Endodermal cell (in vitro differentiated cells): ENCODE results near the gene TXNDC9. TPM values are rescaled to one million over a fixed set of nuclear protein-coding genes. Genes with fewer than 3 reads are reported as not detected.
"Not testable (repeated sequence)": the region's sequence is repeated elsewhere in the genome, so short reads cannot be mapped to it uniquely, and the experiment has no call there.

Source experiments
- DNase-seq: peaks from one replicate; pipeline ENCODE4 v3.0.0-alpha.2; 2017
- H3K27ac ChIP-seq: 2 replicates; pipeline ENCODE4 v1.5.1; 2013; ENCODE audit warnings: mild to moderate bottlenecking, low read depth, low read length, moderate library complexity
- H3K27me3 ChIP-seq: 2 replicates; pipeline ENCODE4 v1.6.1; 2013; ENCODE audit warnings: mild to moderate bottlenecking, low read length, moderate library complexity; ENCODE audit not compliant: insufficient read depth, control insufficient read depth, poor library complexity, severe bottlenecking
- H3K36me3 ChIP-seq: 2 replicates; pipeline ENCODE4 v1.7.0; 2013; ENCODE audit warnings: mild to moderate bottlenecking, low read length, moderate library complexity; ENCODE audit not compliant: control insufficient read depth, insufficient read depth
- H3K4me1 ChIP-seq: one replicate; pipeline ENCODE4 v1.7.0; 2013; ENCODE audit warnings: low read length; ENCODE audit not compliant: control insufficient read depth, insufficient read depth
- H3K4me3 ChIP-seq: 2 replicates; pipeline ENCODE4 v1.5.1; 2013; ENCODE audit warnings: mild to moderate bottlenecking, low read length, moderate library complexity
- H3K9ac ChIP-seq: 2 replicates; pipeline ENCODE4 v1.6.1; 2013; ENCODE audit warnings: mild to moderate bottlenecking, low read length, moderate library complexity; ENCODE audit not compliant: poor library complexity, severe bottlenecking; ENCODE audit errors: extremely low read depth
- H3K9me3 ChIP-seq: 2 replicates; pipeline ENCODE4 v1.6.1; 2013; ENCODE audit warnings: mild to moderate bottlenecking, low read length, moderate library complexity; ENCODE audit not compliant: control insufficient read depth
- H3K27ac Mint-ChIP-seq: 2 replicates; pipeline ENCODE4 v1.8.0; 2020; ENCODE audit warnings: mixed read lengths
- H3K27me3 Mint-ChIP-seq: 2 replicates; pipeline ENCODE4 v1.8.0; 2021; ENCODE audit warnings: mild to moderate bottlenecking, mixed read lengths; ENCODE audit not compliant: insufficient read depth
- H3K36me3 Mint-ChIP-seq: 2 replicates; pipeline ENCODE4 v1.8.0; 2020; ENCODE audit warnings: low read depth, mixed read lengths
- H3K4me1 Mint-ChIP-seq: 2 replicates; pipeline ENCODE4 v1.8.0; 2020; ENCODE audit warnings: mixed read lengths
- H3K4me3 Mint-ChIP-seq: 2 replicates; pipeline ENCODE4 v1.8.0; 2020; ENCODE audit warnings: mild to moderate bottlenecking, moderate library complexity, mixed read lengths
- H3K9me3 Mint-ChIP-seq: 2 replicates; pipeline ENCODE4 v1.8.0; 2020; ENCODE audit warnings: mild to moderate bottlenecking, mixed read lengths
- WGBS, 2 experiments: methylation state at CpG; one replicate each; pipeline versions ENCODE4 v1.1.5 to v1.1.7; 2013; ENCODE audit warnings: missing lambda C conversion rate in 2 of 2, mixed read lengths in 1 of 2; ENCODE audit not compliant: insufficient coverage in 1 of 2, insufficient read length in 1 of 2; 5-methylcytosine and 5-hydroxymethylcytosine counted together
- total RNA-seq, 2 donors: library from RNA; stranded (reverse); fragmentation: NEBNext Ultra II Directional in 1 of 2; extraction: Animal tissue kit (Norgen Biotek cat#: 25700) in 1 of 2; gene quantifications; 2 replicates in 1 of 2; 3 replicates in 1 of 2; pipeline ENCODE4 v1.2.1, GENCODE V29; 2021
- TF ChIP-seq, protein P1 (sequence below): fragments of 200-600 bp; sonication (generic); conservative IDR thresholded peaks from 2 replicates; pipeline ENCODE4 v1.5.0; 2021; ENCODE audit warnings: antibody characterized with exemption, mild to moderate bottlenecking

TXNDC9 gene
- total RNA-seq, 2 donors from 2014 or later, result 32.7 to 32.8 TPM

DNA sequence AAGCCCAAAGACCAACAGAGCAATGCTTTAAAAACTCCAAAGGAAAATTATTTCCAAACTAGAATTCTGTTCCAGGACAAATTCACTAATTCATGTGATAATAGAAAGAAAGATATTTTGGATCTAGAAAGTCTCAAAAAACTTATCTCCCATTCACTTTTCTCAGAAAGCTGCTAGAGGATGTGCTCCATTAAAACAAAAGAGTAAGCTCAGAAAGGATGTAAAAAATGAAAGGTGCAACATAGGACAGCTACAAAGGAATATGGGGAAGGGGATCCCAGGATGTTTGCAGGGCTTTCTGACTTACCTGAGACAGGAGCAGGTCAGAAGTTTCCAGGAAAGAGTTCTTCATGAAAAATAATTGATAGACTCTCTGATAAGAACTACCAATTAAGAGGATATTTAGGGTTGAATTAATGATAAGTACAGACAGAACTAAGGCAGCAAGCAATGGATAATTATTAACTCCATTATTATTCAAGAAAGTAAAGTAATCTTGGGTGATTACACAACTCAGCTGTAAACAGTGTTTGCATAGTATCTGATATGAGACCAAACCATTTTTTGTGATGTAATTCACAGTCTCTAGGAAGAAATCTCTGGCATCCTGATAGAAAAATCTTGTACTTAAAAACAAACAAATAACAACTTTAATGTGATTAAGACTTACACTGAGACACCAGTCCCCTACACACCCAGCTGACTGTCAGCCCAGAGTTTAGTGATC lies 56.0 kb downstream of the TXNDC9 start:
- peaks cover 21% of the 10 kb centered on the region for H3K9me3 ChIP-seq
- Mint-ChIP-seq H3K4me1 (no peaks in the 10 kb centered on the region), H3K4me3 (no peak overlapping the region), H3K27me3 (no peaks in the 10 kb centered on the region), H3K36me3 (peaks cover 7% of the 10 kb centered on the region), H3K27ac (no peak overlapping the region), H3K9me3 (peaks cover 35% of the 10 kb centered on the region)
- no peak for DNase-seq
- no peaks in the 10 kb centered on the region for H3K4me1 ChIP-seq
- no peak overlapping the region for H3K9ac ChIP-seq
- H3K27me3 ChIP-seq, result no peaks in the 10 kb centered on the region
- no peaks in the 10 kb centered on the region for H3K36me3 ChIP-seq
- H3K27ac ChIP-seq, result no peak overlapping the region
- no peak overlapping the region for H3K4me3 ChIP-seq
- TF ChIP-seq, protein P1, sequence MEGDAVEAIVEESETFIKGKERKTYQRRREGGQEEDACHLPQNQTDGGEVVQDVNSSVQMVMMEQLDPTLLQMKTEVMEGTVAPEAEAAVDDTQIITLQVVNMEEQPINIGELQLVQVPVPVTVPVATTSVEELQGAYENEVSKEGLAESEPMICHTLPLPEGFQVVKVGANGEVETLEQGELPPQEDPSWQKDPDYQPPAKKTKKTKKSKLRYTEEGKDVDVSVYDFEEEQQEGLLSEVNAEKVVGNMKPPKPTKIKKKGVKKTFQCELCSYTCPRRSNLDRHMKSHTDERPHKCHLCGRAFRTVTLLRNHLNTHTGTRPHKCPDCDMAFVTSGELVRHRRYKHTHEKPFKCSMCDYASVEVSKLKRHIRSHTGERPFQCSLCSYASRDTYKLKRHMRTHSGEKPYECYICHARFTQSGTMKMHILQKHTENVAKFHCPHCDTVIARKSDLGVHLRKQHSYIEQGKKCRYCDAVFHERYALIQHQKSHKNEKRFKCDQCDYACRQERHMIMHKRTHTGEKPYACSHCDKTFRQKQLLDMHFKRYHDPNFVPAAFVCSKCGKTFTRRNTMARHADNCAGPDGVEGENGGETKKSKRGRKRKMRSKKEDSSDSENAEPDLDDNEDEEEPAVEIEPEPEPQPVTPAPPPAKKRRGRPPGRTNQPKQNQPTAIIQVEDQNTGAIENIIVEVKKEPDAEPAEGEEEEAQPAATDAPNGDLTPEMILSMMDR, result no peak

DNA sequence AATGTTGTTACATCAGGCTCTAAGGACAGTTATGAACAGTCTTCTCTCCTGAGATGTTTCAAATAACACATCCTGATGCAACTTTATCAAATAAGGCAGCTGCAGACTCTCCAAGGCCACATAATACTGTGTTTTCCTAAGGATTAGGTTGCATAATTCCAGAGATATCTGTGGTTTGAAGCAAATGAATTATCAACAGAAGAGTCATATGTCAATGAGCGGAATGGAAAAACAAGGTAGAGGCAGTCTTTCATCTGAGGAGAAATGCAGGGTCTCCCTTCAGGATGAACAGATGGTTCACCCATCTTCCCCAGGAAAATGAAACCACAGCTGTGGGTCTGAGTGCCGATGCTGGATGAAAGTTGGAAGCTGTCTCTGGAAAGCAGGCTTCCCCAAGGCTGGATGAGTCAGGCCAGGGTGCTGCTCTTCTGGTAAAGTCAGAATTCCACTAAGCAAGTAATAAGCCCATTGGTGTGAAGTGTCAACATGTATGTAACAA lies 57.3 kb downstream of the TXNDC9 start:
- no peaks in the 10 kb centered on the region for H3K36me3 ChIP-seq
- Mint-ChIP-seq H3K9me3 (peaks cover 35% of the 10 kb centered on the region), H3K27me3 (no peaks in the 10 kb centered on the region), H3K4me1 (no peaks in the 10 kb centered on the region), H3K36me3 (peaks cover 7% of the 10 kb centered on the region), H3K4me3 (no peak overlapping the region), H3K27ac (no peak overlapping the region)
- H3K27me3 ChIP-seq, result no peaks in the 10 kb centered on the region
- H3K9me3 ChIP-seq, result peaks cover 21% of the 10 kb centered on the region
- H3K4me1 ChIP-seq, result no peaks in the 10 kb centered on the region
- 94 to 100% methylated on average over 1 to 2 of the region's 2 CpGs for WGBS, 2 experiments
- no peak overlapping the region for H3K9ac ChIP-seq
- no peak overlapping the region for H3K4me3 ChIP-seq
- TF ChIP-seq, protein P1, result no peak
- DNase-seq, result no peak
- H3K27ac ChIP-seq, result no peak overlapping the region

DNA sequence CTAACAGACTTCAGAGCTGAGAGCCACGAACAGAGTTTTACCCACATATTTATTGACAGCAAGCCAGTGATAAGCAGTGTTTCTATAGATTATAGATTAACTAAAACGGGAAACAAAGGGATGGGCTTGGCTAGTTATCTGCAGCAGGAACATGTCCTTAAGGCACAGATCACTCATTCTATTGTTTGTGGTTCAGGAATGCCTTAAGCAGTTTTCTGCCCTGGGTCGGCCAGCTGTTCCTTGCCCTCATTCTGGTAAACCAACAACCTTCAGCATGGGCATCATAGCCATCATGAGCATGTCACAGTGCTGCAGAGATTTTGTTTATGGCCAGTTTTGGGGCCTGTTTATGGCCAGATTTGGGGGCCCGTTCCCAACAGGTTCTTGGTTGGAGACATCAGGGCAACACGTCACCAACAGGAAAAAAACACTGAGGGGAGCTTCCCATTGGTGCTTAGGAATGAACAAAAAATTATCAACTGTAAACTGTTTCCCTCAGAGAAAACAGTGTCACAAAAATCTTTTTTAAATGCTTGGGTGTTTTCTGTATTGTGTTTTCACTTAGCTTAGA lies 57.9 kb downstream of the TXNDC9 start:
- H3K9me3 Mint-ChIP-seq, result peaks cover 35% of the 10 kb centered on the region
- not testable (repeated sequence) for H3K27ac Mint-ChIP-seq, H3K36me3 Mint-ChIP-seq, H3K27me3 ChIP-seq, H3K4me3 Mint-ChIP-seq, H3K4me3 ChIP-seq, H3K4me1 ChIP-seq, H3K27me3 Mint-ChIP-seq, H3K27ac ChIP-seq, DNase-seq, H3K9ac ChIP-seq, H3K4me1 Mint-ChIP-seq, H3K36me3 ChIP-seq
- peaks cover 21% of the 10 kb centered on the region for H3K9me3 ChIP-seq
- 87 to 100% methylated on average over 3 to 5 of the region's 5 CpGs for WGBS, 2 experiments
